H9 (cell line): ENCODE data around the gene CAMKK1. TPM values are rescaled to one million over a fixed set of nuclear protein-coding genes. Genes with fewer than 3 reads are reported as not detected.
A peak's percentile ranks its signal among the peaks of the same experiment; 100 is the strongest.

Source experiments
- DNase-seq: peaks from one replicate; pipeline ENCODE4 v3.0.0-alpha.2; 2017
- H2AFZ ChIP-seq: one replicate; pipeline ENCODE4 v1.6.1; 2013; ENCODE audit warnings: mild to moderate bottlenecking, low read length, control low read depth, moderate library complexity
- H2AK5ac ChIP-seq: 2 replicates; pipeline ENCODE4 v1.6.1; 2013; ENCODE audit warnings: low read length, control low read depth, mixed read lengths; ENCODE audit not compliant: insufficient read length
- H2BK120ac ChIP-seq: one replicate; pipeline ENCODE4 v1.6.1; 2013; ENCODE audit warnings: low read depth, mild to moderate bottlenecking, low read length, control low read depth, inconsistent platforms; ENCODE audit not compliant: poor library complexity, severe bottlenecking
- H2BK12ac ChIP-seq: 2 replicates; pipeline ENCODE4 v1.6.1; 2013; ENCODE audit warnings: low read length, control low read depth, mixed read lengths, low read depth; ENCODE audit not compliant: insufficient read length
- H2BK15ac ChIP-seq: 2 replicates; pipeline ENCODE4 v1.6.1; 2013; ENCODE audit warnings: low read depth, low read length, control low read depth
- H2BK20ac ChIP-seq: one replicate; pipeline ENCODE4 v1.6.1; 2013; ENCODE audit warnings: low read depth, mild to moderate bottlenecking, low read length, control low read depth, inconsistent platforms; ENCODE audit not compliant: poor library complexity, severe bottlenecking
- H2BK5ac ChIP-seq: 2 replicates; pipeline ENCODE4 v1.6.1; 2013; ENCODE audit warnings: low read length, control low read depth, mixed read lengths; ENCODE audit not compliant: insufficient read length
- H3K14ac ChIP-seq: 2 replicates; pipeline ENCODE4 v1.6.1; 2013; ENCODE audit warnings: low read length, control low read depth; ENCODE audit not compliant: insufficient read depth
- H3K18ac ChIP-seq: 2 replicates; pipeline ENCODE4 v1.6.1; 2013; ENCODE audit warnings: low read depth, mild to moderate bottlenecking, mixed read lengths, low read length, control low read depth; ENCODE audit not compliant: insufficient read length
- H3K23ac ChIP-seq: 2 replicates; pipeline ENCODE4 v1.6.1; 2013; ENCODE audit warnings: low read length, control low read depth, mixed read lengths, low read depth; ENCODE audit not compliant: insufficient read length
- H3K23me2 ChIP-seq: 2 replicates; pipeline ENCODE4 v1.6.1; 2013; ENCODE audit warnings: low read depth, mild to moderate bottlenecking, mixed read lengths, low read length, control low read depth; ENCODE audit not compliant: insufficient read length, poor library complexity, severe bottlenecking
- H3K27ac ChIP-seq: 2 replicates; pipeline ENCODE4 v1.5.1; 2013; ENCODE audit warnings: low read length, control low read depth, mixed read lengths, low read depth; ENCODE audit not compliant: insufficient read length
- H3K27me3 ChIP-seq: 2 replicates; pipeline ENCODE4 v1.6.1; 2013; ENCODE audit warnings: low read length, control low read depth, inconsistent platforms; ENCODE audit not compliant: insufficient read depth
- H3K4ac ChIP-seq: 2 replicates; pipeline ENCODE4 v1.6.1; 2013; ENCODE audit warnings: low read depth, mild to moderate bottlenecking, control low read depth, inconsistent platforms, low read length, moderate library complexity
- H3K4me1 ChIP-seq: 2 replicates; pipeline ENCODE4 v1.6.1; 2013; ENCODE audit warnings: low read length, control low read depth, inconsistent platforms; ENCODE audit not compliant: insufficient read depth
- H3K4me2 ChIP-seq: 2 replicates; pipeline ENCODE4 v1.6.1; 2013; ENCODE audit warnings: low read length, control low read depth, mixed read lengths; ENCODE audit not compliant: insufficient read length, insufficient read depth
- H3K56ac ChIP-seq: 2 replicates; pipeline ENCODE4 v1.6.1; 2013; ENCODE audit warnings: low read depth, mild to moderate bottlenecking, mixed read lengths, low read length, control low read depth; ENCODE audit not compliant: insufficient read length
- H3K79me1 ChIP-seq: 2 replicates; pipeline ENCODE4 v1.6.1; 2013; ENCODE audit warnings: low read depth, mild to moderate bottlenecking, moderate library complexity, low read length, control low read depth, inconsistent platforms; ENCODE audit not compliant: insufficient read depth, poor library complexity, severe bottlenecking
- H3K79me2 ChIP-seq: 2 replicates; pipeline ENCODE4 v1.6.1; 2013; ENCODE audit warnings: low read length, control low read depth, inconsistent platforms; ENCODE audit not compliant: insufficient read depth
- H3K9ac ChIP-seq: 2 replicates; pipeline ENCODE4 v1.6.1; 2013; ENCODE audit warnings: low read length, control low read depth, mixed read lengths; ENCODE audit not compliant: insufficient read length; ENCODE audit errors: extremely low read depth
- H3K9me3 ChIP-seq: one replicate; pipeline ENCODE4 v1.6.1; 2013; ENCODE audit warnings: low read depth, low read length, inconsistent platforms; ENCODE audit not compliant: control insufficient read depth
- H3T11ph ChIP-seq: one replicate; pipeline ENCODE4 v1.6.1; 2013; ENCODE audit warnings: mild to moderate bottlenecking, low read length, control low read depth, inconsistent platforms
- H4K20me1 ChIP-seq: one replicate; pipeline ENCODE4 v1.6.1; 2013; ENCODE audit not compliant: control insufficient read depth, insufficient read length, insufficient read depth
- H4K5ac ChIP-seq: 2 replicates; pipeline ENCODE4 v1.6.1; 2013; ENCODE audit warnings: low read depth, mild to moderate bottlenecking, mixed read lengths, low read length, control low read depth; ENCODE audit not compliant: insufficient read length
- H4K8ac ChIP-seq: replicated peaks from 2 replicates; pipeline ENCODE4 v1.6.1; 2013; ENCODE audit warnings: low read length, control low read depth, mixed read lengths, low read depth; ENCODE audit not compliant: insufficient read length
- H4K91ac ChIP-seq: 2 replicates; pipeline ENCODE4 v1.6.1; 2013; ENCODE audit warnings: low read depth, mild to moderate bottlenecking, moderate library complexity, mixed read lengths, low read length, control low read depth; ENCODE audit not compliant: insufficient read length
- H3K27ac Mint-ChIP-seq, 3 experiments: 2 replicates in 2 of 3; 3 replicates in 1 of 3; pipeline ENCODE4 v1.8.0; 2020 to 2021; ENCODE audit warnings: mixed read lengths in 3 of 3, mild to moderate bottlenecking in 1 of 3, moderate library complexity in 1 of 3
- H3K27me3 Mint-ChIP-seq: 2 replicates; pipeline ENCODE4 v1.8.0; 2021; ENCODE audit warnings: low read depth, mild to moderate bottlenecking, moderate library complexity, mixed read lengths
- H3K36me3 Mint-ChIP-seq, 3 experiments: 2 replicates in 2 of 3; 3 replicates in 1 of 3; pipeline ENCODE4 v1.8.0; 2020 to 2021; ENCODE audit warnings: low read depth in 3 of 3, mixed read lengths in 3 of 3; ENCODE audit not compliant: insufficient read depth in 1 of 3
- H3K4me1 Mint-ChIP-seq, 2 experiments: 2 replicates each; pipeline ENCODE4 v1.8.0; 2020; ENCODE audit warnings: mixed read lengths in 2 of 2
- H3K4me3 Mint-ChIP-seq, 2 experiments: 2 replicates in 1 of 2; 3 replicates in 1 of 2; pipeline ENCODE4 v1.8.0; 2020 to 2021; ENCODE audit warnings: mild to moderate bottlenecking in 2 of 2, mixed read lengths in 2 of 2, moderate library complexity in 1 of 2
- H3K9me3 Mint-ChIP-seq, 2 experiments: 2 replicates in 1 of 2; 3 replicates in 1 of 2; pipeline ENCODE4 v1.8.0; 2020; ENCODE audit warnings: mild to moderate bottlenecking in 2 of 2, mixed read lengths in 2 of 2, moderate library complexity in 1 of 2
- WGBS: extraction: QIAGEN DNeasy Blood & Tissue Kit; methylation state at CpG from one replicate; pipeline ENCODE4 v1.1.7; 2013; ENCODE audit warnings: missing lambda C conversion rate, low lambda C conversion rate, mixed read lengths; ENCODE audit not compliant: insufficient read length; ENCODE audit errors: extremely low coverage; 5-methylcytosine and 5-hydroxymethylcytosine counted together
- total RNA-seq: library from RNA; stranded (reverse); gene quantifications from 2 replicates; pipeline ENCODE4 v1.2.1, GENCODE V29; 2021
- TF ChIP-seq, protein P1 (sequence below): fragments of 200-600 bp; sonication (generic); conservative IDR thresholded peaks from 3 replicates; pipeline ENCODE4 v1.8.0; 2021; ENCODE audit warnings: antibody characterized with exemption, mild to moderate bottlenecking

The CAMKK1 gene
- total RNA-seq, 1 experiment from 2014 or later, result 6.7 TPM

DNA sequence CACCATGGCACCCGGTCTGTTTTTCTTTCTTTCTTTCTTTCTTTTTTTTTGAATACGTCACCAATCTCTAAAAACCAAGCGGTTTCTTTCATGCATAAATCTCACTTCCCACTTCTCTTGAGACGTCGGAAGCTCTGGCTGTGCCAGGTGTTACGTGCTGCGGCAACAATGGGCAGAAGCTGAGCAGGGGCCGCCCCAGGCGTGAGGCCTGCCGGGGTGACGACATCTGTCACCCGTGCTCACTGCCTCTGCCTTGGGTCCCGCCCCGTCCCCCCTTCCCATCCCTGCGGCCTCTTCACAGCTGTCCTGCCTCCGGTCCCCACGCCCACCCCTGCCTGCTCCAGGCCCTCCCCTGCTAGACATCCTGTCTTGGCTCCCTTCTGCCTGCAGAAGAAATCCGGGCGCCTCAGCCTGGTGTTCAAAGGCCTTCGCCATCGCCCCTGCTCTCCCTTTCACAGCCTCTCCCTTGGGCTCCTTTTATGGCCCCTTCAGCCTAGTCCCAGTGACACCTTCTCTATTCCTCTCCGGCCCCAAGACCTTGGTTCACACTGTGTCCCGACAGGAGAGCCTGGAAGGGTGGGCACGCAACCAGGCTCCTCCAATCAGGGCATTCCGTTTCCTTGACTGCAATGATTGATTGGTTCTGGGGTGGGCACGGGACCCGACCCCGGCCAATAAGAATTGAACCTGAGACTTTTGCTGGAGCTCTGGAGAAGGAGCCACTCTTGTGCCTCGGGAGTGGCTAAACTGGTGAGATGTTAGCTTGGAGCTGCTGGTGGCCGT is 18.6 kb upstream of the CAMKK1 start:
- no peaks in the 10 kb centered on the region for H3K79me2 ChIP-seq
- H3K4me3 Mint-ChIP-seq, result no peak overlapping the region
- no peak overlapping the region for H2BK20ac ChIP-seq
- peaks cover 0 to 3% of the 10 kb centered on the region in 2 experiments; a peak in 2 of 5 replicates for H3K9me3 Mint-ChIP-seq
- H3K36me3 Mint-ChIP-seq, result no peaks in the 10 kb centered on the region
- peaks cover 11 to 16% of the 10 kb centered on the region in 2 experiments for H3K4me1 Mint-ChIP-seq
- no peak overlapping the region for H4K8ac ChIP-seq
- H4K5ac ChIP-seq, result no peak overlapping the region
- no CpG with 5 or more reads among the region's 30 CpGs for WGBS
- no peak overlapping the region for H2AFZ ChIP-seq
- no peak overlapping the region for H3T11ph ChIP-seq
- peaks cover 6% of the 10 kb centered on the region; the same call in 1 of the 2 replicates for H3K27me3 Mint-ChIP-seq
- H3K18ac ChIP-seq, result no peak overlapping the region
- H3K27me3 ChIP-seq, result no peaks in the 10 kb centered on the region
- H3K9ac ChIP-seq, result no peak overlapping the region
- no peak overlapping the region for H2AK5ac ChIP-seq
- H2BK120ac ChIP-seq, result no peak overlapping the region
- H4K91ac ChIP-seq, result no peak overlapping the region
- DNase-seq, result peak; percentile 59
- H3K27ac ChIP-seq, result no peak overlapping the region
- H3K27ac Mint-ChIP-seq, result peak overlapping the region; percentile 29 to 82 (median 63); a peak in 3 of 7 replicates
- no peak overlapping the region for H3K4me2 ChIP-seq
- no peaks in the 10 kb centered on the region for H3K9me3 ChIP-seq
- no peak overlapping the region for H3K14ac ChIP-seq
- H4K20me1 ChIP-seq, result no peaks in the 10 kb centered on the region
- no peak overlapping the region for H3K23ac ChIP-seq
- no peak overlapping the region for H2BK5ac ChIP-seq
- H3K23me2 ChIP-seq, result no peaks in the 10 kb centered on the region
- H2BK15ac ChIP-seq, result no peak overlapping the region
- H2BK12ac ChIP-seq, result no peak overlapping the region
- no peak overlapping the region for H3K56ac ChIP-seq
- no peak overlapping the region for H3K4ac ChIP-seq
- no peaks in the 10 kb centered on the region for H3K79me1 ChIP-seq
- H3K4me1 ChIP-seq, result no peaks in the 10 kb centered on the region
- TF ChIP-seq, protein P1, sequence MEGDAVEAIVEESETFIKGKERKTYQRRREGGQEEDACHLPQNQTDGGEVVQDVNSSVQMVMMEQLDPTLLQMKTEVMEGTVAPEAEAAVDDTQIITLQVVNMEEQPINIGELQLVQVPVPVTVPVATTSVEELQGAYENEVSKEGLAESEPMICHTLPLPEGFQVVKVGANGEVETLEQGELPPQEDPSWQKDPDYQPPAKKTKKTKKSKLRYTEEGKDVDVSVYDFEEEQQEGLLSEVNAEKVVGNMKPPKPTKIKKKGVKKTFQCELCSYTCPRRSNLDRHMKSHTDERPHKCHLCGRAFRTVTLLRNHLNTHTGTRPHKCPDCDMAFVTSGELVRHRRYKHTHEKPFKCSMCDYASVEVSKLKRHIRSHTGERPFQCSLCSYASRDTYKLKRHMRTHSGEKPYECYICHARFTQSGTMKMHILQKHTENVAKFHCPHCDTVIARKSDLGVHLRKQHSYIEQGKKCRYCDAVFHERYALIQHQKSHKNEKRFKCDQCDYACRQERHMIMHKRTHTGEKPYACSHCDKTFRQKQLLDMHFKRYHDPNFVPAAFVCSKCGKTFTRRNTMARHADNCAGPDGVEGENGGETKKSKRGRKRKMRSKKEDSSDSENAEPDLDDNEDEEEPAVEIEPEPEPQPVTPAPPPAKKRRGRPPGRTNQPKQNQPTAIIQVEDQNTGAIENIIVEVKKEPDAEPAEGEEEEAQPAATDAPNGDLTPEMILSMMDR, result no peak
